ENCODE results near the gene CALM1.

The CALM1 gene

DNA sequence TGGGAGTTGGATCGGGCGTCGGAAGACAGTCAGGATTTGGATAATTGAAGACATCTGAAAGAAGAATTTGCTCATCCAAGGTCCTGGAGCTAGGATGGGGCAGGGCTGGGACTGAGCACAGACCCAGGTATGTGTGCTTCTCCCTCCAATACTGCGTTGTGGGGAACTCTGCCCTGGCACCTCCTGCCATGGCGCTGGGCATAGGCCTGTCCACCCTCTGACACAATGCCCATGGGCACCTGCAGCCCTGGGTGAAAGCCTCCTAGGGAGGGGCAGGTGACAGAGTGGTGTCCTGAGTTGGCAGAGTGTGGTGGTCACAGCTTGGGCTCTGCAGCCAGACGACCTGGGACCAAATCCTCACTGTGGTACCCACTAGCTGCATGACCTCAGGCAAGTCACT lies 53.3 kb downstream of the CALM1 start:
- H3K27ac ChIP-seq: no peak overlapping the region

DNA sequence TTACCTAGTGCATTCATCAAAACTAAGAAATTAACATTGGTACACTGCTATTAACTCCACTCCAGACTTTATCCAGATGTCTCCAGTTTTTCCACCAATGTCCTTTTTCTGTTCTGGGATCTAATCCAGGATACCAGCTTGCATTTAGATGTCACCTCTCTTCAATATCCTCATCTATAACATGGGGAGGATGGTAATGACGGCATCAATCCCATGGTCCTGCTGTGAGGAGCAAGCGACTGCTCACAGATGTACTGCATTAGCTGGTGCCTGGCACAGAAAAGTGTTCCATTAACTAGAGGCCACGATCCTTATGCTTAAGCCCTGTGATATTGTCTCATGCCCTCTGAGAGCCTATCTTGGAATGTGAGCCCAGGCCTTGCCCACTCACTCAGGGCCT lies 53.8 kb downstream of the CALM1 start:
- no peak for TF ChIP-seq ZFX (IDR thresholded peaks at IDR 0.05)
- TF ChIP-seq, protein P1, sequence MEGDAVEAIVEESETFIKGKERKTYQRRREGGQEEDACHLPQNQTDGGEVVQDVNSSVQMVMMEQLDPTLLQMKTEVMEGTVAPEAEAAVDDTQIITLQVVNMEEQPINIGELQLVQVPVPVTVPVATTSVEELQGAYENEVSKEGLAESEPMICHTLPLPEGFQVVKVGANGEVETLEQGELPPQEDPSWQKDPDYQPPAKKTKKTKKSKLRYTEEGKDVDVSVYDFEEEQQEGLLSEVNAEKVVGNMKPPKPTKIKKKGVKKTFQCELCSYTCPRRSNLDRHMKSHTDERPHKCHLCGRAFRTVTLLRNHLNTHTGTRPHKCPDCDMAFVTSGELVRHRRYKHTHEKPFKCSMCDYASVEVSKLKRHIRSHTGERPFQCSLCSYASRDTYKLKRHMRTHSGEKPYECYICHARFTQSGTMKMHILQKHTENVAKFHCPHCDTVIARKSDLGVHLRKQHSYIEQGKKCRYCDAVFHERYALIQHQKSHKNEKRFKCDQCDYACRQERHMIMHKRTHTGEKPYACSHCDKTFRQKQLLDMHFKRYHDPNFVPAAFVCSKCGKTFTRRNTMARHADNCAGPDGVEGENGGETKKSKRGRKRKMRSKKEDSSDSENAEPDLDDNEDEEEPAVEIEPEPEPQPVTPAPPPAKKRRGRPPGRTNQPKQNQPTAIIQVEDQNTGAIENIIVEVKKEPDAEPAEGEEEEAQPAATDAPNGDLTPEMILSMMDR (conservative IDR thresholded peaks at IDR 0.05): no peak
- H3K27ac ChIP-seq: no peak overlapping the region

More for the DNA sequence above, 53.3 kb downstream of the CALM1 start:
- TF ChIP-seq ZFX (IDR thresholded peaks at IDR 0.05): no peak

DNA sequence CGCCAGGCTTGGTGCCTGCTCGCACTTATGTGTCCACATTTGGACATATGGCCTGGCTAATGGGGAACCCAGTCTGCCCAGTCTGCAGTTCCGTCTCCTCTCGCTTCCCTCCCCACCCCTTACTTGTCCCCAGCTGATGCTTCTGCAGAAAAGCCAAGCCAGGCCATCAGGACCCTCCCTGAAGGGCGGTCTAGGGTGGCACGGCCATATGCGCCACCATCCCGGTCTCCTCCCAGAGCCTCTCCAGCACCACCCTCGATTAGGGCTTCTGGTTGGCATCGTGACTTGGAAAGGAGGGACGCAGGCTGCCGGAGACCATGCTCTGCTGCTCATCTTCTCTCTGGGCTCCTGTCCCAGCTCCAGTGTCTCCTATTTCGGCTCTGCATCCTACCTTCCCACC lies 54.6 kb downstream of the CALM1 start:
- no peak for TF ChIP-seq ZFX (IDR thresholded peaks at IDR 0.05)
- TF ChIP-seq, protein P1 (conservative IDR thresholded peaks at IDR 0.05): no peak

DNA sequence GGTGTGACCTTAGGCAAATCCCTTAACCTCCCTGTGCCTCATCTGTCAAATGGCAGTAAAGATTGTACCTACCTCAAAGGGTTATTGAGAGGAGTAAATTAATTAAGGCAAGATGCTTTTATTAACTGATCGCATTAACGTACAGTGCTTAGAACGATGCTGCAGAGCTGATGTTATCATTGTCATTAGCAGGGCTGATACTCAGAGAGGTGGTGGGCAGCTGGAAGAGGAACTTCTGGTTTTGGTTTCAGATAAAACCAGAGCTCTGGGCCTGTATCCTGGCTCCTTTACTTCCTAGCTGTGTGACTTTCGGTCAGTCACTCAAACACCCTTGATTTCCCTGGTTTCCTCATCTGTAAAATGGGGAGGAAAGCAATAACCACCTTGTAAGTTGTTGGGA lies 55.1 kb downstream of the CALM1 start:
- no peak for TF ChIP-seq ZFX (IDR thresholded peaks at IDR 0.05)
- TF ChIP-seq, protein P1 (conservative IDR thresholded peaks at IDR 0.05): no peak
- no peak overlapping the region for H3K27ac ChIP-seq

More for the DNA sequence above, 54.6 kb downstream of the CALM1 start:
- H3K27ac ChIP-seq: no peak overlapping the region

DNA sequence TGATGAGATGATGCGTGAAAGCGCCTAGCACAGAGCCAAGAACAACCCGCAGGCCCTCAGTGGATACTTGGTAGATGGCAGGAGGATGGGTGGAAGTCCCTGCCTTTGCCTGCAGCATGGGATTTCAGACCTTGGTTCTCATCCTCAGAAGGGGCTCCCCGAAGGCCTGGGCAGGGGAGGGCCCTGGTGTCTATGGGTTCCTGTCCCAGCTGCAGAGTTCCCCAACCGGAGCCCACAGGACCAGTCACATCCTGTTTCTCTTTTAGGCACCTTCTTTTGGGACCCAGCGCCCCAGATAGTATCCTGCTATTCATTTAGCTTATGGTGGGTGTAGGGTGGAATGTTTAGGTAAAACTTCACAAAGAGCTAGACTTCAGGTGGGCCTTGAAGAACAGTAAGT lies 55.5 kb downstream of the CALM1 start:
- TF ChIP-seq, protein P1 (conservative IDR thresholded peaks at IDR 0.05): no peak
- no peak for TF ChIP-seq ZFX (IDR thresholded peaks at IDR 0.05)
- H3K27ac ChIP-seq: no peak overlapping the region

DNA sequence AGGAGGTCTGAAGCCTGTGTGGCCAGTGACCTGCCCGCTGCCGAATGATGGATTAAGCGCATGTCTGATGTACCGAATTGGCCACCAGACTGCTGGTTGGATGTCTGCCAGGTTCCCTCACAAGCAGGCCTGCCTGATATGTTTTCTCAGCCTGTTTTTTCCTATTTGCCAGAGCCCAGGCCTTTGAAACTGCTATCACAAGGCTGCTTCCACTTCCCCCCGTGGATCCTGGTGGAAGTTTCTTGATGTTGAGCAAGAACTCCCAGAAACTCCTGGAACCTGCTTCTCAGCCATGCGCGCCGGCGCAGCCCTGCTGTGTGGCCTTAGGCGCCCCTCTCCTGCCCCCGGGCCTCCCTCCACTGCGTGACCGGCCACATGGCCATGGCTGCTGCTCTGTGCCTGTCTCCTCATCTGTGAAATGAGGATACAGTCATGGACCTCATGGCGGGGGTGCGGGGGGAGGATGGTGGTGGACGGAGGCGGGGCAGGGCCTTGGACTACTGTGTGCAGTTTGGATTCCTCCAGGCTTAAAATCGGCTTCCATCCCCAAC lies 56.6 kb downstream of the CALM1 start:
- TF ChIP-seq, protein P1 (conservative IDR thresholded peaks at IDR 0.05): no peak
- TF ChIP-seq ZFX (IDR thresholded peaks at IDR 0.05): no peak
- no peak overlapping the region for H3K27ac ChIP-seq

DNA sequence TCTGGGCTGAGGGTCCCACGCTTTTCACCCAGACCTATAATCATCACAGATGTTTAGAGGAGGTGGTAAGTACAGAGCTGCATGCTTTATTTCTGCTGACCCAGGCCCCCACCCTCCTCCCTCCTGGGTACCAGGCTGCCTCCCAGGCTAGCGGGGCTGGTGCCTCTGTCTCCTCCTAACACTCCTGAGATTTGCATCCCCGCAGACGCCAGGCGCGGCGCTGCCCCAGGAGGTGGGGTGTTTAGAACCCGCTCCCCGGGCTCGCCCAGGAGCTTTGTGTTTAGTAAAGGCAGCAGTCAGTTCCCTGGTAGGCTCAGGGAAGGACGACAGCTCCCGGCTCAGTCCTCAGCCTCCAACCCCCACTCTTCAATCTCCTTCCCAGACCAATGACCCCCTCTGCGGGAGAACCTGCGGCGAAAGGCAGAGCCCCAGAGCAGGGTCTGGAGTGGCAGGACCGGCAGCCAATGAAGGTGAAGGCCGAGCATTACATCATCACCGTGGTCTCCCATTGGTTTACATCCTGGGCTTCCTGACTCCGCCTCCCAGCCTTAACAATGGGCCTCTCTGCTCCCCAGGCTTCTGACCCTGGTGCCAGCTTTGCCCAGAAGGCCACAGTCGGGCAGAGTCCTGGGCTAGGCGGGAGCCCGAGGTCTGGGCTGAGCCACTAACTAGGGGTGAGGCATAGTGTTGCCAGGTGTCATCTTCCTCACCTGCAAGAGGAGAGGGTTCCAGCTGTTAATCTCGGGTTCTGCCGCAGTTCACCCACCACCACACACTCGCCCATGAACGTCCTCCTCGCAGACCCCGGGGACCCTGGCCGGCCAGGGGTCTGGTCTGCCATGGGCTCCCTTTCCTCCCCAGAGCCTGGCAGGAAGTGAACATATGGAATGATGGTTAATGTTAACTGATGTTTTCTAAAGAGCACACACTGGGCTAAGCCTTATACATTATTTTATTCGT lies 57.5 kb downstream of the CALM1 start:
- TF ChIP-seq ZFX (IDR thresholded peaks at IDR 0.05): no peak
- TF ChIP-seq, protein P1 (conservative IDR thresholded peaks at IDR 0.05): no peak
- H3K27ac ChIP-seq: no peak overlapping the region
